Measurements from ENCODE around the gene PLPP4.

PLPP4 gene

GRCh38 chr10:120578890-120579289, 121.9 kb downstream of the PLPP4 start:
- Mint-ChIP-seq H3K4me3 (no peak overlapping the region), H3K36me3 (ENCODE audit: low read depth) (no peaks in the 10 kb centered on the region), H3K9me3 (no peaks in the 10 kb centered on the region), H3K27me3 (no peaks in the 10 kb centered on the region), H3K27ac (no peak overlapping the region), H3K4me1 (no peaks in the 10 kb centered on the region)
- DNase-seq = no peak
- no peak for ATAC-seq

- Mint-ChIP-seq H3K4me1 (no peaks in the 10 kb centered on the region), H3K27ac (no peak overlapping the region), H3K36me3 (ENCODE audit: low read depth) (no peaks in the 10 kb centered on the region), H3K9me3 (no peaks in the 10 kb centered on the region), H3K27me3 (no peaks in the 10 kb centered on the region), H3K4me3 (no peak overlapping the region)
- ATAC-seq = no peak
- DNase-seq = no peak
Measured at GRCh38 chr10:120580918-120581895, 124.2 kb downstream of the PLPP4 start.

- DNase-seq (no peak), ATAC-seq (no peak)
- Mint-ChIP-seq H3K4me1 (no peaks in the 10 kb centered on the region), H3K27me3 (no peaks in the 10 kb centered on the region), H3K36me3 (ENCODE audit: low read depth) (no peaks in the 10 kb centered on the region), H3K4me3 (no peak overlapping the region), H3K27ac (no peak overlapping the region), H3K9me3 (no peaks in the 10 kb centered on the region)
Measured at GRCh38 chr10:120582753-120583152, 125.7 kb downstream of the PLPP4 start.

GRCh38 chr10:120583424-120584108, 126.5 kb downstream of the PLPP4 start:
- ATAC-seq (no peak), DNase-seq (no peak)
- no peak overlapping the region for H3K4me3 Mint-ChIP-seq
- no peaks in the 10 kb centered on the region for H3K27me3 Mint-ChIP-seq
- H3K4me1 Mint-ChIP-seq = no peaks in the 10 kb centered on the region
- H3K27ac Mint-ChIP-seq = no peak overlapping the region
- H3K36me3 Mint-ChIP-seq (ENCODE audit: low read depth) = no peaks in the 10 kb centered on the region
- no peaks in the 10 kb centered on the region for H3K9me3 Mint-ChIP-seq

- Mint-ChIP-seq H3K36me3 (ENCODE audit: low read depth) (no peaks in the 10 kb centered on the region), H3K4me3 (no peak overlapping the region), H3K27ac (no peak overlapping the region), H3K27me3 (no peaks in the 10 kb centered on the region), H3K4me1 (no peaks in the 10 kb centered on the region), H3K9me3 (no peaks in the 10 kb centered on the region)
- ATAC-seq = no peak
- no peak for DNase-seq
Measured at GRCh38 chr10:120584786-120585185, 127.8 kb downstream of the PLPP4 start.

- Mint-ChIP-seq H3K27ac (no peak overlapping the region), H3K9me3 (no peaks in the 10 kb centered on the region), H3K36me3 (ENCODE audit: low read depth) (no peaks in the 10 kb centered on the region), H3K4me1 (no peaks in the 10 kb centered on the region), H3K4me3 (no peak overlapping the region), H3K27me3 (no peaks in the 10 kb centered on the region)
- ATAC-seq (no peak), DNase-seq (no peak)
Measured at GRCh38 chr10:120586471-120586872, 129.4 kb downstream of the PLPP4 start.

GRCh38 chr10:120587061-120587460, 130.0 kb downstream of the PLPP4 start:
- Mint-ChIP-seq H3K27ac (no peak overlapping the region), H3K36me3 (ENCODE audit: low read depth) (no peaks in the 10 kb centered on the region), H3K27me3 (no peaks in the 10 kb centered on the region), H3K4me3 (no peak overlapping the region), H3K4me1 (no peaks in the 10 kb centered on the region), H3K9me3 (peaks cover 2% of the 10 kb centered on the region)
- no peak for ATAC-seq
- no peak for DNase-seq

- ATAC-seq (no peak), DNase-seq (no peak)
- Mint-ChIP-seq H3K27ac (no peak overlapping the region), H3K27me3 (no peaks in the 10 kb centered on the region), H3K36me3 (ENCODE audit: low read depth) (no peaks in the 10 kb centered on the region), H3K4me3 (no peak overlapping the region), H3K4me1 (no peaks in the 10 kb centered on the region), H3K9me3 (peaks cover 3% of the 10 kb centered on the region)
Measured at GRCh38 chr10:120588311-120588710, 131.3 kb downstream of the PLPP4 start.

- no peak for ATAC-seq
- Mint-ChIP-seq H3K27me3 (no peaks in the 10 kb centered on the region), H3K4me3 (no peak overlapping the region), H3K4me1 (no peaks in the 10 kb centered on the region), H3K36me3 (ENCODE audit: low read depth) (no peaks in the 10 kb centered on the region), H3K9me3 (peaks cover 3% of the 10 kb centered on the region), H3K27ac (no peak overlapping the region)
- no peak for DNase-seq
Measured at GRCh38 chr10:120593693-120594092, 136.7 kb downstream of the PLPP4 start.

- Mint-ChIP-seq H3K4me3 (no peak overlapping the region), H3K4me1 (no peaks in the 10 kb centered on the region), H3K27me3 (no peaks in the 10 kb centered on the region), H3K9me3 (no peaks in the 10 kb centered on the region), H3K27ac (no peak overlapping the region), H3K36me3 (ENCODE audit: low read depth) (no peaks in the 10 kb centered on the region)
- DNase-seq (no peak), ATAC-seq (no peak)
Measured at GRCh38 chr10:120597902-120598301, 140.9 kb downstream of the PLPP4 start.

- Mint-ChIP-seq H3K36me3 (ENCODE audit: low read depth) (no peaks in the 10 kb centered on the region), H3K27ac (no peak overlapping the region), H3K9me3 (no peaks in the 10 kb centered on the region), H3K4me1 (no peaks in the 10 kb centered on the region), H3K4me3 (no peak overlapping the region), H3K27me3 (no peaks in the 10 kb centered on the region)
- DNase-seq = no peak
- no peak for ATAC-seq
Measured at GRCh38 chr10:120598386-120598785, 141.4 kb downstream of the PLPP4 start.

- DNase-seq = no peak
- Mint-ChIP-seq H3K9me3 (no peaks in the 10 kb centered on the region), H3K27me3 (no peaks in the 10 kb centered on the region), H3K36me3 (ENCODE audit: low read depth) (no peaks in the 10 kb centered on the region), H3K4me1 (no peaks in the 10 kb centered on the region), H3K4me3 (no peak overlapping the region), H3K27ac (no peak overlapping the region)
- ATAC-seq = no peak
Measured at GRCh38 chr10:120599200-120599724, 142.2 kb downstream of the PLPP4 start.

- no peaks in the 10 kb centered on the region for H3K4me1 Mint-ChIP-seq
- H3K27ac Mint-ChIP-seq = no peak overlapping the region
- DNase-seq (peak; percentile 3), ATAC-seq (no peak)
- no peak overlapping the region for H3K4me3 Mint-ChIP-seq
- no peaks in the 10 kb centered on the region for H3K36me3 Mint-ChIP-seq (ENCODE audit: low read depth)
- H3K9me3 Mint-ChIP-seq = no peaks in the 10 kb centered on the region
- H3K27me3 Mint-ChIP-seq = no peaks in the 10 kb centered on the region
Measured at GRCh38 chr10:120600871-120601649, 144.0 kb downstream of the PLPP4 start.

GRCh38 chr10:120601999-120602398, 145.0 kb downstream of the PLPP4 start:
- no peak overlapping the region for H3K27ac Mint-ChIP-seq

More at GRCh38 chr10:120601999-120602398, 145.0 kb downstream of the PLPP4 start:
- H3K4me3 Mint-ChIP-seq = no peak overlapping the region
- H3K4me1 Mint-ChIP-seq = no peaks in the 10 kb centered on the region
- no peak for ATAC-seq
- no peaks in the 10 kb centered on the region for H3K27me3 Mint-ChIP-seq
- no peak for DNase-seq
- no peaks in the 10 kb centered on the region for H3K36me3 Mint-ChIP-seq (ENCODE audit: low read depth)
- no peaks in the 10 kb centered on the region for H3K9me3 Mint-ChIP-seq
